Brain microvascular endothelial cell (primary cell): ENCODE data around the gene KRT76.

Experiments
- DNase-seq: peaks from one replicate; pipeline ENCODE4 v3.0.0-alpha.2; 2020
- H3K27ac ChIP-seq: fragments of 250-450 bp; sonication (Bioruptor Pico); 2 replicates; pipeline ENCODE4 v1.5.1; 2020; ENCODE audit warnings: mild to moderate bottlenecking, moderate library complexity
- H3K27me3 ChIP-seq: fragments of 250-450 bp; sonication (Bioruptor Pico); replicated peaks from 2 replicates; pipeline ENCODE4 v1.5.1; 2020; ENCODE audit warnings: mild to moderate bottlenecking
- H3K36me3 ChIP-seq: fragments of 250-450 bp; sonication (Bioruptor Pico); replicated peaks from 2 replicates; pipeline ENCODE4 v1.5.1; 2020; ENCODE audit warnings: mild to moderate bottlenecking
- H3K4me3 ChIP-seq: 2 replicates; pipeline ENCODE4 v1.5.1; 2011; ENCODE audit warnings: low read depth, mild to moderate bottlenecking, control low read depth, low read length, moderate library complexity
- CTCF ChIP-seq: IDR thresholded peaks from 2 replicates; pipeline ENCODE4 v1.5.1; 2011; ENCODE audit warnings: low read depth, mild to moderate bottlenecking, moderate library complexity, low read length, control low read depth, inconsistent platforms; ENCODE audit errors: missing control alignments
- in situ Hi-C: cut with HindIII; loops from 2 replicates; pipeline ENCODE4 v1.10.0; 2017; ENCODE audit warnings: low sequenced_read_pairs, low pct_ligation_motif_present

The KRT76 gene

GRCh38 chr12:52806821-52807543 is 29.8 kb upstream of the KRT76 start:
- TF ChIP-seq CTCF, result no peak
- in situ Hi-C loops, result no loop called here
- DNase-seq, result no peak

GRCh38 chr12:52806169-52806811 is 29.1 kb upstream of the KRT76 start:
- Histone ChIP-seq H3K36me3 (no peaks in the 10 kb centered on the region), H3K27ac (no peak overlapping the region), H3K4me3 (no peak overlapping the region), H3K27me3 (peaks cover 2% of the 10 kb centered on the region)
- no peak for TF ChIP-seq CTCF
- no peak for DNase-seq
- in situ Hi-C loops, result no loop called here

More at GRCh38 chr12:52806821-52807543, 29.8 kb upstream of the KRT76 start:
- no peak overlapping the region for H3K4me3 ChIP-seq
- peaks cover 2% of the 10 kb centered on the region for H3K27me3 ChIP-seq
- H3K27ac ChIP-seq, result no peak overlapping the region
- H3K36me3 ChIP-seq, result no peaks in the 10 kb centered on the region

DNA sequence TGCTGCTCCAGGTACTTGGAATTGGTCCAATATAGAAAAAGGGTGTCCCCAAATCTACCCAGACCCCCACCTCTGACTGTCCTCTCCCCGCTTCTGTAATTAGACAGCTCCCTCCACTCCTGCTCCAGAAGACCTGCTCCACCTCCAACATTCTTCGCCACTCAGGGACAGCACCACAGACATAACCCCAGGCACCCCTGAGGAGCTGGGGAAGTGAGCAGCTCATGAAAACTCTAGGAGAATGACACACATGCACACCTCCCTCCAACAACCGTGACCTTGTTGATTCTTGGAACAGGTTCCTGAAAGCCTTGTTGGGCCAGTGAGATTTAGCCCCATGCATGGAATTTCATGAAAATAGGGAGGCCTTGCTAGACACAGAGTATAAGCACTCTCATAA is 28.6 kb upstream of the KRT76 start:
- no peak overlapping the region for H3K27ac ChIP-seq
- no peak for DNase-seq
- no peaks in the 10 kb centered on the region for H3K36me3 ChIP-seq
- TF ChIP-seq CTCF, result no peak
- in situ Hi-C loops, result no loop called here
- no peak overlapping the region for H3K4me3 ChIP-seq
- H3K27me3 ChIP-seq, result peaks cover 2% of the 10 kb centered on the region

DNA sequence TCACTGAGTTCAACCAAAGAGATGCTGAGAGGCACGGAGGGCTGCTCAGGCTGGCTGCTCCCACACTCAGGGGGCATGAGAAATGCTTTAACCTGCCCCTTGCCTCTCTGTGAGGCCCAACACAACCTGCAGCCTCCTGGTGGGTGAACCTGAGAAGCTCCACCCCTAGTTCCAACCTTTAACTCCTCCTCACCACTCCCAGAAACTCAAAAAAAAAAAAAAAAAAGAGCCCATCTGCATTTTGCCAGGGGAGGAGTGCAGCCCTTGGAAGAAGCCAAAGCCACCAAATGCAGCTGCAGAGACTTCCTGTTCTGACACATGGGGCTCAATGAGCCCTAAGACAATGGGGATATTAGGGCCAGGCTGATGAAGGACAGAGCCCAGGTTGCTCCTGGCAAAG is 27.9 kb upstream of the KRT76 start:
- Histone ChIP-seq H3K27ac (no peak overlapping the region), H3K27me3 (peaks cover 2% of the 10 kb centered on the region), H3K36me3 (no peaks in the 10 kb centered on the region), H3K4me3 (no peak overlapping the region)
- no peak for DNase-seq
- no peak for TF ChIP-seq CTCF
- in situ Hi-C loops, result no loop called here

DNA sequence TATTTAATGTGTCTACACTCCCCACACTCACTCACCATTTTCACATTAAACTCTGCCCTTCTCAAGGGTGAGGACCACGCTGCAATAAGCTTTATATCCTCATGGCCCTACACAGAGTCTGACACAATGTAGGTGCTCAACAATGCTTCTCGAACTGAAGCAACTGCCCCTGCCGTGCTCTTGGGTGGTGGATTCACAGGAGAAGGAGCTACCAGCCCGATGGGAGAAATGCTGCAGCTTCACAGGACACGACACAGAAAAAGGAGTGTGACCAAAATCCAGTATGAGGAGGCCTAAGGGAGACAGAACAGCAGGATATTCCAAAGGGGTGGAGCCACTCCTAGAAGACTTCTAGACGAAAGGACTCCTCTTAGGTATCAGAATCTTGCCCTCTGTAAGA is 25.3 kb upstream of the KRT76 start:
- peaks cover 2% of the 10 kb centered on the region for H3K27me3 ChIP-seq
- H3K4me3 ChIP-seq, result no peak overlapping the region
- in situ Hi-C loops, result no loop called here
- no peak overlapping the region for H3K27ac ChIP-seq
- no peaks in the 10 kb centered on the region for H3K36me3 ChIP-seq
- DNase-seq, result no peak
- no peak for TF ChIP-seq CTCF

DNA sequence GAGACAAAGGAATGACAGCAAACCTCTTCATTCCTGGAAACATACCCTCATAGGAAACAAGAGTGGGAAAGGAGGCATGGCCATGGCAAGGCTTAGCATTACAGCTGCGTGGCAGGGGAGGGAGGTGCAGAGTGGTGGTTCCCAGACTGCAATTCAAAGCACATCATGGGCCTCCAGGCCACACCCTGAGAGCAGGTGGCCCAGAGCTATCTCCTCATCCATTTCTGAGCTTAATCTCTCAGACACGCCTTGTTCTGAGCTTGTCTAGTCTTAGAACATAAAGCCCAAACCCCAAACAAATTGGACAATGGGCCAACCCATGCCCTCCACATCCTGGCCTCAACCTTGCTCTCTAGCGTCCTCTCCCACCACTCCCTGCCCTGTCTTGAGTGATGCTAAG is 24.6 kb upstream of the KRT76 start:
- H3K4me3 ChIP-seq, result no peak overlapping the region
- no peak for TF ChIP-seq CTCF
- in situ Hi-C loops, result no loop called here
- DNase-seq, result no peak
- H3K27me3 ChIP-seq, result peaks cover 2% of the 10 kb centered on the region
- H3K36me3 ChIP-seq, result no peaks in the 10 kb centered on the region
- H3K27ac ChIP-seq, result no peak overlapping the region
